HG03469 (cell line): ENCODE data around the gene ZNF593OS.

ENCODE experiments used
- ATAC-seq: cut with Tn5 transposase; IDR thresholded peaks from one replicate; pipeline ENCODE4 v1.9.1; 2021; ENCODE audit warnings: mild to moderate bottlenecking, moderate library complexity, moderate number of reproducible peaks; ENCODE audit not compliant: unreplicated experiment

The ZNF593OS gene

GRCh38 chr1:26127235-26128163 lies 44.1 kb downstream of the ZNF593OS start:
- ATAC-seq, result no peak

- no peak for ATAC-seq
Measured at GRCh38 chr1:26126321-26127084, 45.1 kb downstream of the ZNF593OS start.

GRCh38 chr1:26125946-26126320 lies 45.7 kb downstream of the ZNF593OS start:
- no peak for ATAC-seq

- no peak for ATAC-seq
Measured at GRCh38 chr1:26125382-26125781, 46.2 kb downstream of the ZNF593OS start.

- ATAC-seq, result no peak
Measured at GRCh38 chr1:26124418-26125331, 47.0 kb downstream of the ZNF593OS start.

- ATAC-seq, result no peak
Measured at GRCh38 chr1:26122988-26123973, 48.4 kb downstream of the ZNF593OS start.

GRCh38 chr1:26121854-26122773 lies 49.5 kb downstream of the ZNF593OS start:
- ATAC-seq, result no peak

GRCh38 chr1:26119892-26120608 lies 51.6 kb downstream of the ZNF593OS start:
- no peak for ATAC-seq
